ENCODE measurements around the gene CLIC1.

- TF ChIP-seq CTCF (conservative IDR thresholded peaks at IDR 0.05; ENCODE audit: low read depth in 2 of 2), result no peak; a peak in 1 of 4 replicates
- TF ChIP-seq EZH2 (IDR thresholded peaks at IDR 0.05; ENCODE audit: low read depth, unreplicated experiment), result no peak
- no peak for TF ChIP-seq ZNF331 (CRISPR knock-in tag; IDR thresholded peaks at IDR 0.05; ENCODE audit: low read depth)
- TF ChIP-seq EZH2phosphoT487 (IDR thresholded peaks at IDR 0.05; ENCODE audit: unreplicated experiment), result no peak
- no peak for TF ChIP-seq REST (IDR thresholded peaks at IDR 0.05; ENCODE audit: unreplicated experiment)
- TF ChIP-seq POLR2AphosphoS5 (IDR thresholded peaks at IDR 0.05; ENCODE audit: low read depth), result no peak
- TF ChIP-seq JUNB (IDR thresholded peaks at IDR 0.05; ENCODE audit: unreplicated experiment), result no peak
- TF ChIP-seq ZNF114 (CRISPR knock-in tag; IDR thresholded peaks at IDR 0.05), result no peak
- TF ChIP-seq STAT1 (IDR thresholded peaks at IDR 0.05; ENCODE audit: unreplicated experiment), result no peak
- TF ChIP-seq ETS1 (IDR thresholded peaks at IDR 0.05), result no peak
- TF ChIP-seq ZNF462 (CRISPR knock-in tag; IDR thresholded peaks at IDR 0.05), result no peak
- TF ChIP-seq CREB1 (CRISPR knock-in tag; IDR thresholded peaks at IDR 0.05; ENCODE audit: low read depth), result no peak
- TF ChIP-seq NANOG (IDR thresholded peaks at IDR 0.05; ENCODE audit: borderline replicate concordance), result no peak
Observed at GRCh38 chr6:31728767-31729514, 7.4 kb downstream of the CLIC1 start, which contains the start of gene DDAH2.
